Lower leg skin (tissue), 4 donors: ENCODE results near the gene PIP5K1B. TPM values are rescaled to one million over a fixed set of nuclear protein-coding genes. Genes with fewer than 3 reads are reported as not detected.

Source experiments
- DNase-seq, 2 donors: peaks; one replicate each; pipeline ENCODE4 v3.0.0-alpha.2; 2019; ENCODE audit warnings: low spot score in 2 of 2
- H3K4me3 ChIP-seq: fragments of 200-600 bp; sonication (generic); 2 replicates; pipeline ENCODE4 v1.5.1; 2017; ENCODE audit warnings: mild to moderate bottlenecking, low read depth; ENCODE audit not compliant: poor library complexity, severe bottlenecking
- CTCF ChIP-seq, 3 donors: fragments of 450-650 bp; IDR thresholded peaks; one replicate each; pipeline ENCODE4 v1.5.1; 2016; ENCODE audit warnings: antibody characterized with exemption in 3 of 3, mild to moderate bottlenecking in 3 of 3, moderate library complexity in 2 of 3
- POLR2A ChIP-seq, 2 donors: fragments of 450-650 bp; IDR thresholded peaks; one replicate each; pipeline ENCODE4 v1.6.1; 2016 to 2017; ENCODE audit warnings: antibody characterized with exemption in 2 of 2, mild to moderate bottlenecking in 1 of 2, moderate library complexity in 1 of 2
- WGBS, 2 donors: methylation state at CpG; one replicate each; pipeline ENCODE4 v1.1.5; 2018; 5-methylcytosine and 5-hydroxymethylcytosine counted together
- intact Hi-C: fragments of 100-400 bp; cut with DNase I; formaldehyde crosslinking; loops from one replicate; pipeline ENCODE4 v1.15.0; 2023; ENCODE audit warnings: low total_unique reads
- total RNA-seq, 4 donors: library from RNA; depleted of rRNA; stranded (reverse); fragments of >200 nt; gene quantifications; one replicate each; pipeline ENCODE4 v1.1.0, GENCODE V29; 2016

PIP5K1B gene
- total RNA-seq, 4 donors from 2014 or later = 0.42 to 3.3 (median 2.7) TPM

DNA sequence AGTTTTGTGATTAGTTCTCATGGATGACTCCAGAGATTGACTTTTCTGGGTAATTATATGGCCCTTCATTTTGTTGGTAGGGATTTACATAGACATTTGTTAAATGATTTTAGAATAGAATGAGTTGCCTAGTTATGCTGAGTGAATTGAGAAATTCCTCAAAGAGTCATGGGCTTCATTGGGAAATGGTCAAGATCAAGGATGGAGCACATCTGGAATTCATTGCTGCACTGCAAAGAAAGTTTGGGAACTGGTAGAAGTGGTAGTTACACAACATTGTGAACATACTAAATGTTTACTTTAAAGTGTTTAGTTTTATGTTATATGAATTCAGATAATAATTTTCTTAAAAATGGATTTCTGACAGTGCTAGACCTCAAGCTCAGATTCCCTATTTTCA lies 46.5 kb downstream of the PIP5K1B start:
- TF ChIP-seq POLR2A (IDR thresholded peaks at IDR 0.05) (no peak), CTCF (IDR thresholded peaks at IDR 0.05) (no peak)
- DNase-seq = no peak
- no peak overlapping the region for H3K4me3 ChIP-seq
- intact Hi-C loops = no loop called here

DNA sequence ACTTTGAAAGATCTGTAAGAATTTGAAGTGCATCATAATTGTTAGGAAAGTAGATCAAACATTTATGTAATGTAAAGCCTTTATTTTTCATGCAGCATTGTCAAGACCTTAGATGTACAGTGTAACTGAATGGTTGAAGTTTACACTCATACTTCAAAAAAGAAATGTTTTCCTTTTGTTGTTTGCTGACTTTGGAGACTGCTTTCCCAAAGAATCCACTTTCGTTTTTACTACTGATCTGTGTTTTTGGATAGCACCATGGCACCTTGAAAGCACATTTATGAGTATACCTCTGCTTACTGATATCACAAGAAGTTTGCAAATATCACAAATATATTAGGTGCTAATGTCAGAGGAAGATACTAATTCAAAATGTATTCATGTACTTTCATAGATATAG lies 50.0 kb downstream of the PIP5K1B start:
- intact Hi-C loops = no loop called here
- 39 to 50% methylated on average over 1 of the region's 1 CpG for WGBS, 2 donors
- H3K4me3 ChIP-seq = no peak overlapping the region
- TF ChIP-seq CTCF (IDR thresholded peaks at IDR 0.05) (no peak), POLR2A (IDR thresholded peaks at IDR 0.05) (no peak)
- no peak for DNase-seq

GRCh38 chr9:68755752-68756151 lies 50.7 kb downstream of the PIP5K1B start:
- H3K4me3 ChIP-seq = no peak overlapping the region
- TF ChIP-seq CTCF (IDR thresholded peaks at IDR 0.05) (no peak), POLR2A (IDR thresholded peaks at IDR 0.05) (no peak)
- no peak for DNase-seq
- WGBS, 2 donors = 57 to 60% methylated on average over 4 of the region's 4 CpGs
- intact Hi-C loops = no loop called here

DNA sequence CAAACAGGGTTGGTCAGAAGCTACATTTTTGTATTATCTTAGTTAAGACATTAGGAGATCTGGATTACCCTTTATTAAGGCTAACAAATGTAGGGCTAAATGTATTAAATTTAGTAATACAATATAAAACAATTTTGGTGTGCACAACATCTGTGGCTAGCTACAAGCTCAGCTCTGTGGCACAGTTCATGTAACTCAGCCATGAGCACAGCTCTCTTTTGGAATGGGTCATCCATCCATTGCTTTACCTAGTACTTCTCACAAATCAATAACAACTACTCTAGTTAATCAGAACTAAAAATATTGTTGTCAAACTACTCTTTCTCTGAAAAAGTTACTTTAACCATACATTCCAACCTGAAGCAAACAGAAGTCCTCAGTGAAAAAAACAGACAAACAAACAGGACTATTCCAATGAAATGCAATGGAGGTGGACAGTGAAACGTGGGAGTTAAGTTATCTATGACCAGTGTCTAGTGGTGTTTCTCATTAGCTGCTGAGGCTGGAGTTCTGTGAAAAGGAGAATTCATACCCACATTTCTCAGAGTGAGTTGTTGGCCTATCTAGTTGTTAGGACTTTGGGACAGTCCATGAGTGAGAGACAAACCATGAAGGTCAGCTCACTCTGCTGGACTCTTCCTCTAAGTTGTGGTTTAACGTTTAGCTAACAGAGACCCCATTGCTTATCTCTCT lies 55.1 kb downstream of the PIP5K1B start:
- 63 to 69% methylated on average over 2 of the region's 2 CpGs for WGBS, 2 donors
- intact Hi-C loops = no loop called here
- DNase-seq = no peak
- no peak for TF ChIP-seq POLR2A (IDR thresholded peaks at IDR 0.05)
- H3K4me3 ChIP-seq = no peak overlapping the region

GRCh38 chr9:68760674-68761333 lies 55.8 kb downstream of the PIP5K1B start:
- no peak overlapping the region for H3K4me3 ChIP-seq
- DNase-seq = no peak
- intact Hi-C loops = no loop called here
- TF ChIP-seq CTCF (IDR thresholded peaks at IDR 0.05) = no peak
- no peak for TF ChIP-seq POLR2A (IDR thresholded peaks at IDR 0.05)
- 37 to 50% methylated on average over 2 of the region's 2 CpGs for WGBS, 2 donors

- no peak for DNase-seq
- no peak for TF ChIP-seq POLR2A (IDR thresholded peaks at IDR 0.05)
- no peak for TF ChIP-seq CTCF (IDR thresholded peaks at IDR 0.05)
- intact Hi-C loops = no loop called here
- H3K4me3 ChIP-seq = no peak overlapping the region
- 70 to 77% methylated on average over 4 of the region's 4 CpGs for WGBS, 2 donors
Measured at GRCh38 chr9:68762570-68762969, 57.5 kb downstream of the PIP5K1B start.
